Prostate gland (tissue), 2 donors: ENCODE results near the gene COL9A3.

Experiments used
- CTCF ChIP-seq, 4 experiments: fragments of 200-600 bp in 2 of 4; fragments of 450-650 bp in 2 of 4; sonication (generic) in 2 of 4; IDR thresholded peaks; 1 replicate in 3 of 4; 2 replicates in 1 of 4; pipeline ENCODE4 v1.5.1; 2016 to 2019; ENCODE audit warnings: antibody characterized with exemption in 4 of 4, mild to moderate bottlenecking in 2 of 4, moderate library complexity in 2 of 4
- POLR2A ChIP-seq: fragments of 450-650 bp; IDR thresholded peaks from one replicate; pipeline ENCODE4 v1.6.1; 2016; ENCODE audit warnings: antibody characterized with exemption, mild to moderate bottlenecking
- POLR2AphosphoS5 ChIP-seq: sonication (generic); formaldehyde crosslinking; IDR thresholded peaks from one replicate; pipeline ENCODE4 v1.6.1; 2017; ENCODE audit warnings: antibody characterized with exemption

- TF ChIP-seq POLR2A = no peak
- TF ChIP-seq CTCF (IDR thresholded peaks at IDR 0.05) = no peak
- no peak for TF ChIP-seq POLR2AphosphoS5
These were observed 7.0 kb downstream of the COL9A3 start for GRCh38 chr20:62823688-62824475.
